Neural cell (in vitro differentiated cells): ENCODE results near the gene PACSIN2.

ENCODE experiments used
- CTCF ChIP-seq: fragments of 450-650 bp; IDR thresholded peaks from 2 replicates; pipeline ENCODE4 v1.5.1; 2014; ENCODE audit warnings: antibody characterized with exemption, mild to moderate bottlenecking, moderate library complexity; ENCODE audit not compliant: poor library complexity, severe bottlenecking
- EP300 ChIP-seq: fragments of 450-650 bp; conservative IDR thresholded peaks from 2 replicates; pipeline ENCODE4 v1.6.1; 2014; ENCODE audit warnings: antibody characterized with exemption, mild to moderate bottlenecking, moderate library complexity; ENCODE audit not compliant: poor library complexity, severe bottlenecking
- EZH2 ChIP-seq: fragments of 200-600, 300-800 bp; shearing (Covaris generic), sonication (generic); IDR thresholded peaks from 2 replicates; pipeline ENCODE4 v1.6.1; 2014; ENCODE audit warnings: antibody characterized with exemption, low read length, borderline replicate concordance, mild to moderate bottlenecking; ENCODE audit not compliant: insufficient read depth, poor library complexity, severe bottlenecking
- MXI1 ChIP-seq: fragments of 450-650 bp; conservative IDR thresholded peaks from 2 replicates; pipeline ENCODE4 v1.6.1; 2014; ENCODE audit warnings: antibody characterized with exemption, mild to moderate bottlenecking; ENCODE audit not compliant: poor library complexity, severe bottlenecking
- POLR2AphosphoS5 ChIP-seq: IDR thresholded peaks from 2 replicates; pipeline ENCODE4 v1.6.1; 2012
- REST ChIP-seq: IDR thresholded peaks from 2 replicates; pipeline ENCODE4 v1.6.1; 2012; ENCODE audit warnings: borderline replicate concordance
- TAF1 ChIP-seq: IDR thresholded peaks from 2 replicates; pipeline ENCODE4 v1.6.1; 2012; ENCODE audit warnings: low read depth

DNA sequence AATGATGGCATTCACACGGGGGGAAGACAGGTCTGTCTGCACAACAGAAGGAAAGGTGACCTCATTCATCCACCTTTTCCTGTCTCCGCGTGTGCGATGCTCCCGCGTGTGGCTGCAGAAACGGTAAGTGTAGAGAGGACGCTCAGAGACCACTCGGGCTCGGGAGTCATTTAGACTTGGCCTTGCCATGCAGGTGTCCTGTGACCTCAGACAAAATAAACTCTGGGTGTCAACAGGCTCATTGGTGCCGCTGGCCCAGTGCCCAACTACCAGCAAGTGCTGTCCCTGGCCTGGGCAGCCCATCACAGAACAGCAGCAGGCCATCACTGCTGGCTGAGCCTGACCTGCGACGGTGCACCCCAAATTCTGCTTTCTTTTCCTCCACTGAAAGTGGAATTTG, 109.7 kb downstream of the PACSIN2 start:
- TF ChIP-seq EP300 (no peak), CTCF (no peak), POLR2AphosphoS5 (no peak), EZH2 (no peak), MXI1 (no peak), REST (no peak), TAF1 (no peak)
